ENCODE data around the gene SH3BP1. TPM values are rescaled to one million over a fixed set of nuclear protein-coding genes. Genes with fewer than 3 reads are reported as not detected.
A peak's percentile ranks its signal among the peaks of the same experiment; 100 is the strongest.

Gene SH3BP1
- polyA plus RNA-seq, 1 experiment: 5.8 TPM

DNA sequence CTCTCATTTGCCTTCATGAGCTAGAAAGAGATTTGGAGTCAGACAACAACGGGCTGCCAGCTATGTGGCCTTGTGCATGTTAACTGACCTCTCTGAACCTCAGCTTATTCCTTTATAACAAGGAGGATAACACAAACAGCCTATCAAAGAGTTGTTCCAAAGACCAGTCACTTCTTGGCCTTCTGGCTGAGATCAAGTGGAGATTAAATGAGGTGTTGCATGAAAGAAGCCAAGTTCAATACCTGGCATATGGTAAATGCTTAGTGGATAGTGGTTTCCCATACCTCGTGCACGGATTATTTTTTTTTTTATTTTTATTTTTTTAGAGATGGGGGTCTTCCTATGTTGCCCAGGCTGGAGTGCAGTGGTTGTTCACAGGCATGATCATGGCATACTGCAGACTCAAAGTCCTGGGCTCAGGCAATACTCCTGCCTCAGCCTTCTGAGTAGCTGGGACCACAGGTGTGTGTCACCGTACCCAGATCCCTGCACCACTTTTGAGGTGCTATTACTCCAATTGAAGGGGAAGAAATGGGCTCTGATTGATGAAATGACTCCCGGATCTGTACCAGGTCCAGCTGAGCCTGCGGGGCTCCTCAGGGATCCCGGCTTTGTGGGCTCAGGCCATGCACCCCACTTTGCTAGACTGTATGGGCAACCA, 40.9 kb downstream of the SH3BP1 start:
- no peak for DNase-seq (ENCODE audit: low read depth)
- CTCF ChIA-PET: interaction anchor here (1.0 to 15.5 kb wide), 23 partner anchors 10 to 183 kb away, joined by 3 to 265 read pairs (median 9); partner anchors contain the start of genes PDXP, SH3BP1 and TRIOBP
- no peaks in the 10 kb centered on the region for H3K27me3 ChIP-seq (ENCODE audit: control insufficient read depth, insufficient read depth, low read length)
- no peak overlapping the region for H3K4me3 ChIP-seq (ENCODE audit: low read depth, low read length)
- peaks cover 17% of the 10 kb centered on the region for H3K36me3 ChIP-seq (ENCODE audit: control insufficient read depth, insufficient read depth, low read length)
- TF ChIP-seq, protein P1, sequence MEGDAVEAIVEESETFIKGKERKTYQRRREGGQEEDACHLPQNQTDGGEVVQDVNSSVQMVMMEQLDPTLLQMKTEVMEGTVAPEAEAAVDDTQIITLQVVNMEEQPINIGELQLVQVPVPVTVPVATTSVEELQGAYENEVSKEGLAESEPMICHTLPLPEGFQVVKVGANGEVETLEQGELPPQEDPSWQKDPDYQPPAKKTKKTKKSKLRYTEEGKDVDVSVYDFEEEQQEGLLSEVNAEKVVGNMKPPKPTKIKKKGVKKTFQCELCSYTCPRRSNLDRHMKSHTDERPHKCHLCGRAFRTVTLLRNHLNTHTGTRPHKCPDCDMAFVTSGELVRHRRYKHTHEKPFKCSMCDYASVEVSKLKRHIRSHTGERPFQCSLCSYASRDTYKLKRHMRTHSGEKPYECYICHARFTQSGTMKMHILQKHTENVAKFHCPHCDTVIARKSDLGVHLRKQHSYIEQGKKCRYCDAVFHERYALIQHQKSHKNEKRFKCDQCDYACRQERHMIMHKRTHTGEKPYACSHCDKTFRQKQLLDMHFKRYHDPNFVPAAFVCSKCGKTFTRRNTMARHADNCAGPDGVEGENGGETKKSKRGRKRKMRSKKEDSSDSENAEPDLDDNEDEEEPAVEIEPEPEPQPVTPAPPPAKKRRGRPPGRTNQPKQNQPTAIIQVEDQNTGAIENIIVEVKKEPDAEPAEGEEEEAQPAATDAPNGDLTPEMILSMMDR (IDR thresholded peaks at IDR 0.05; ENCODE audit: insufficient read depth, low read depth, low read length): no peak
- POLR2A ChIA-PET: interaction anchor here (0.6 to 1.5 kb wide), 4 partner anchors 13 to 128 kb away, joined by 4 to 7 read pairs (median 4); partner anchors contain the start of gene GCAT

- ChIA-PET POLR2A (interaction anchor here (1.0 to 1.5 kb wide), 3 partner anchors 14 to 38 kb away, joined by 4 to 5 read pairs (median 5); no protein-coding TSS in a partner anchor), CTCF (interaction anchor here (0.9 to 15.5 kb wide), 32 partner anchors 10 to 182 kb away, joined by 3 to 265 read pairs (median 6); partner anchors contain the start of genes GCAT, GGA1, PDXP and SH3BP1)
- DNase-seq (ENCODE audit: low read depth): no peak
- TF ChIP-seq, protein P1 (IDR thresholded peaks at IDR 0.05; ENCODE audit: insufficient read depth, low read depth, low read length): no peak
- Histone ChIP-seq H3K27me3 (ENCODE audit: control insufficient read depth, insufficient read depth, low read length) (no peaks in the 10 kb centered on the region), H3K4me3 (ENCODE audit: low read depth, low read length) (no peak overlapping the region), H3K36me3 (ENCODE audit: control insufficient read depth, insufficient read depth, low read length) (peaks cover 17% of the 10 kb centered on the region)
Observed at GRCh38 chr22:37681001-37681424, 41.5 kb downstream of the SH3BP1 start.

- no peak for DNase-seq (ENCODE audit: low read depth)
- H3K4me3 ChIP-seq (ENCODE audit: low read depth, low read length): no peak overlapping the region
- no peaks in the 10 kb centered on the region for H3K27me3 ChIP-seq (ENCODE audit: control insufficient read depth, insufficient read depth, low read length)
- TF ChIP-seq, protein P1 (IDR thresholded peaks at IDR 0.05; ENCODE audit: insufficient read depth, low read depth, low read length): peak; percentile 96
- peaks cover 17% of the 10 kb centered on the region for H3K36me3 ChIP-seq (ENCODE audit: control insufficient read depth, insufficient read depth, low read length)
- ChIA-PET CTCF (interaction anchor here (0.6 to 15.5 kb wide), 32 partner anchors 11 to 182 kb away, joined by 3 to 265 read pairs (median 6); partner anchors contain the start of genes GCAT, GGA1, PDXP and SH3BP1), POLR2A (interaction anchor here (1.0 kb wide), 1 partner anchor 38 kb away, joined by 5 read pairs; no protein-coding TSS in a partner anchor)
Observed at GRCh38 chr22:37681556-37682049, 42.1 kb downstream of the SH3BP1 start.

- POLR2A ChIA-PET: no interaction called here
- CTCF ChIA-PET: interaction anchor here (0.7 to 15.5 kb wide), 9 partner anchors 10 to 203 kb away, joined by 3 to 265 read pairs (median 4); partner anchors contain the start of genes PDXP and SH3BP1
- no peaks in the 10 kb centered on the region for H3K27me3 ChIP-seq (ENCODE audit: control insufficient read depth, insufficient read depth, low read length)
- H3K4me3 ChIP-seq (ENCODE audit: low read depth, low read length): no peak overlapping the region
- peaks cover 8% of the 10 kb centered on the region for H3K36me3 ChIP-seq (ENCODE audit: control insufficient read depth, insufficient read depth, low read length)
- no peak for DNase-seq (ENCODE audit: low read depth)
- TF ChIP-seq, protein P1 (IDR thresholded peaks at IDR 0.05; ENCODE audit: insufficient read depth, low read depth, low read length): no peak
Observed at GRCh38 chr22:37684803-37685615, 45.5 kb downstream of the SH3BP1 start.
